M059J (cell line): ENCODE results near the gene LARP4. TPM values are rescaled to one million over a fixed set of nuclear protein-coding genes. Genes with fewer than 3 reads are reported as not detected.
"Not testable (repeated sequence)": the region's sequence is repeated elsewhere in the genome, so short reads cannot be mapped to it uniquely, and the experiment has no call there.

Experiments used
- DNase-seq: peaks from one replicate; pipeline ENCODE4 v3.0.0-alpha.2; 2012; ENCODE audit warnings: low read depth
- total RNA-seq: library from RNA; depleted of rRNA; stranded (reverse); fragments of >200 nt; shearing (Covaris generic); gene quantifications from 2 replicates; pipeline ENCODE4 v1.2.3, GENCODE V29; 2014

LARP4 gene
- total RNA-seq, 1 experiment from 2014 or later = 21.1 TPM

DNA sequence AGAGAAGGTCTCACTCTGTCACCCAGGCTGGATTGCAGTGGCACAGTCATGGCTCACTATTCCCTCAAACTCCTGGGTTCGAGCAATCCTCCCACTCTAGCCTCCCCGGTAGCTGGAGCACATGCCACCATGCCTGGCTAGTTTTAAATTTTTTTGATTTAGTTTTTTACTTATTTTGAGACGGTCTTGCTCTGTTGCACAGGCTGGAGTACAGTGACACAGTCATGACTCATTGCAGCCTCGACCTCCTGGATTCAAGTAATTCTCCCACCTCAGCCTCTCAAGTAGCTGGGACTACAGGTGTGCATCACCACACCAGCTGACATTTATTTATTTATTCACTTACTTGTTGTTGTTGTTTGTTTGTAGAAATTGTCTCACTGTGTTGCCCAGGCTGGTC is 81.9 kb downstream of the LARP4 start:
- DNase-seq = peak; percentile 28

DNA sequence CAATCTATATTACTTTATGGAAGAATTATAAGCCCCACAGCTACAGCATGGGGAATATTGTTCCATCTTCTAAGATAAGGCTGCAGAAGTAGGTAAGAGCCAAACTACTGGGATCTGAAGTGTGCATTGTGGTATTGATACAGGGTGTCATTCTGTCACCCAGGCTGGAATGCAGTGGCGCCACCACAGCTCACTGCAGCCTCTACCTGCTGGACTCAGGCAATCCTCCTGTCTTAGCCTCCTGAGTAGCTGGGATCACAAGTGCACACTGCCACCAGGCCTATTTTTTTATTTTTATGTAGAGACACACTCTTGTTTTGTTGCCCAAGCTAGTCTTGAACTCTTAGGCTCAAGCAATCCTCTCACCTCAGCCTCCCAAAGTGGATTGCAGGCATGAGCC is 82.8 kb downstream of the LARP4 start:
- DNase-seq = no peak

DNA sequence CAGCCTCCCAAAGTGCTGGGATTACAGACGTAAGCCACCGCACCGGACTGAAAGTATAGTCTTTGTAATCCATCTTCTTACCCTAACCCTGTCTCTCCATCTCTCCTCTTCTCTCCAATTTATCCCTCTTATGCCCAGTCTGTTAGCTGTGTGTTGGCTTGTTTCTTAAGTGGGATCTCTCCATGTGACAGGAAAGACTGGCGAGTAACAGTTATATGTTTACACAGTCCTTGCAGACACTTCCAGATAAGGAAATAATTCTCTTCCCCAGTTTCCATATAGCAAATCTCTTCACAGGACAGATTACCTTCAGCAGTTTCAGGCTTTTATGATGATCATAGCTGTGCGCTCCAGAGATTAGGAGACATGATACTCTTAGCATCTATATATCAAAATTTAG is 88.1 kb downstream of the LARP4 start:
- peak; percentile 18 for DNase-seq

DNA sequence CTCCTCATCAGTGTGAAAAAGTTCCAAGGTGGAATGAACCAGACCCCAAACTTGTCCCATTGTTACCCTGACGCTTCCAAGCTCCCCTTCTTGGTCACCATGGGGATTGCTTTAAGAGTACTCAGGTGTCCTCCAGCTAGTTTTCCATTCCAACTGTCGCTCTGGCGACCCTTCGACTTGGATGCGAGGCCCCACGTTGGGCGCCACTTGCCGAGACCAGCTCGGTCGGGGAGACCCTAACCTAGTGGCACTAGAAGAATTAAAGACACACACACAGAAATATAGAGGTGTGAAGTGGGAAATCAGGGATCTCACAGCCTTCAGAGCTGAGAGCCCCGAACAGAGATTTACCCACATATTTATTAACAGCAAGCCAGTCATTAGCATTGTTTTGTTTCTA is 97.4 kb downstream of the LARP4 start:
- not testable (repeated sequence) for DNase-seq

DNA sequence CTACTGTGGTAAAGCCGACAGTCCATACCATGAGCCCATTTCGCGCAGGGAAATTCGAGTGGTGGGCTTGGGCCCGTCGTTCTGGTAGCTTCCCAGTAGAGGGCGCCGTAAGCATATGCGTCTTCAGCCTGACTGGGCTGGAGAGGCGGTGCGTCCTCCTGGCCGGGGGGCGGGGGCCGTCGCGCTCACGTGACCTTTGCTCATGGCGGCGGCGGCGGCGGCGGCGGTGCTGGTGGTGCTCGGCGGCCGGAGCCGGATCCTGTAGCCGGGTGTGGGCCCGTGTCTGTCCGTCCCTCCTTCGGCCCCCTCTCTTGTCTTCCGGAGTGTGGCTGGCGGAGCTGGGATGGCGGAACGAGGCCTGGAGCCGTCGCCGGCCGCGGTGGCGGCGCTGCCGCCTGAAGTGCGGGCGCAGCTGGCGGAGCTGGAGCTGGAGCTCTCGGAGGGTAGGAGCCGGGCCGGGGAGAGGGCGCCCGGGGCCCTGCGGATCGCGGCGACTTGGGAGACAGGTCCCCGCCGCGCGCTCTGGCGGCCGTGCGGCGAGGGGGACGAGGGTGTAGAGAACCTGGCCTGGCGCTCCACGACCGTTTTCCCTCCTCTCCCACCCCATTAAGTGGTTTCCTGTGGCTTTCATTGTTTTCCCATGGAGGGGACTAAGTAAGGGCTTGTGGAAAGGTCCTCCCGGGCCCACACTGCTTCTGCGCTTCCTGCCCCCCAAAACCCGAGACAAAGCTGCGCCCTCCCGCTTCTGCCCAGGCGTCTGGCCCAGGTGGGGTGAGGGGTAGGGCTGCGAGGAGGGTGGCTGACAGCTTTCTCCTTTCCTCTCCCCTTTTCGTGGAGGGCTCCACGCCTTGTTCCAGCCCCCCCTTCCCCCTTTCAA is 104.4 kb downstream of the LARP4 start, which contains the start of gene DIP2B:
DIP2B (plus strand) TSS at position 188 of the 877 bp plus-strand sequence; CDS start at position 344, 156 bp downstream.
- DNase-seq = peak; percentile 84

DNA sequence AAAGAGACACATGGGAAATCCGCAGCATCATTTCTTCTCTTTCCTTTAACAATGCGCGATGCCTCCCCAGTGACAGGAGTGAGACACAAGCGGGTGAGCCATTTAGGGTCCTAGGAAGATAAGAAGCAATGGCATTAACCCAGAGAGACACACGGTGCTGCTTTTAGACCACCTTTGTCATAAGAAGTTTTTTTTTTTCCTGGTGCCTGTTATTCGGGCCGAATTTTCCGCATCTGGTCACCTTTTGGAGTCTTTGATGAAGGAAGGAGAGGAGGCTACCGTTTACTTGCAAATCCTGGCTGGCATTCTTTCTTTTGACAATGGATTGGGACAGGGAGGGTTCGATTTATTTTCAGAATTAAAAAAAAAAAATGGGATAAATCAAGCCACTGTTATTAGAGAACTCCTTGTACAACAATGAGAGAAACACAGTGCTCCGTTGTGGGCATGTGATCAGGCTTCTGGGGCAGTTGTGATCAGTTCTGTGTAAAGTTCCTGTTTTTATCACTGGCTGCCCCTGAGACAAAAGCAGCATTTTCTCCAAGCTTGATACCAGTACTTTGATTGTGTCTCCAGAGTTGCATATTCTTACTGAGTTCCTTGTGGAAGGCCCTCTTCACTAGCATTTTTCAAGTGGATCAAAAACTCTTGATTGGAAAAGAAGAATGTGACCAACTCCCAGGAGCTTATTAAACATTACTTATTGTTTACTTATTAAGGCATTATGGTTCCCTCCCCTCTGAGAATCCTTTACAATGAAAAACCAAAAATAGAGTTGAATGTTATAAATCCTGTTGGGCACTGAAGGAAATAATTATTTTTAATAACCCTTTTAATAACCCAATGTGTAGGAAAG is 105.2 kb downstream of the LARP4 start:
- peak; percentile 39 for DNase-seq

DNA sequence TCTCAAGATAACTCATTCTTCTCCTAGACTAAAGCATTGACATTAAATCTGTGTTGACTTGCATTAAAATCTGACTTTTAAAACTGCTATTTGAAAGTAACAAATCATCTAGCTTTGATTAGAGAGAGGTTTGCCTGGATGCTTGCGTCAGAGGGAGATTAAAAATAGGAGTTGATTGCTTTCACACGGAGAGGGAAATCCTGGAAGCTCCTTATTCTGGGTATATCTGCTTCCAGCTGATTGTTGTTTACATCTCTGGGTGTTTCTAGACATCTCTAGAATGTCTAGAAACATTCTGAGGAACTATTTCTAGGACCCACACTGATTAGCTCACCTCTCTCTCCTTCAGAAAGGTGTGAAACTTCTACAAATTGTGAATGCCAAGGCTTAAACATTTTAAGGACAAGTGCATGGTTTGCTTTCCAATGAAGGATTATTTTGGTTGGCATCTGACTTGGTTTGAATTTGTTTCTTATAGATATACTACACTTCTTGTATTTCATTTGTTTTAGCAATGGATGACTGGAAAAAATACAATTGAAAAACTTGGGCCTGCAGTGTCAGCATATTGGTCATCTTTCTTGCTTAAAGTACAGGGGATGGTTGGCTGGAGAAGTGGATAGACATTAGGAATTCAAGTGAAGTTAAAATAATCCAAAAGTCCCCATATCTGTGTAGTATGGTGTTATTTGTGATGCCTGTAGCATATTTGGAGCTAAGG is 106.2 kb downstream of the LARP4 start:
- no peak for DNase-seq

DNA sequence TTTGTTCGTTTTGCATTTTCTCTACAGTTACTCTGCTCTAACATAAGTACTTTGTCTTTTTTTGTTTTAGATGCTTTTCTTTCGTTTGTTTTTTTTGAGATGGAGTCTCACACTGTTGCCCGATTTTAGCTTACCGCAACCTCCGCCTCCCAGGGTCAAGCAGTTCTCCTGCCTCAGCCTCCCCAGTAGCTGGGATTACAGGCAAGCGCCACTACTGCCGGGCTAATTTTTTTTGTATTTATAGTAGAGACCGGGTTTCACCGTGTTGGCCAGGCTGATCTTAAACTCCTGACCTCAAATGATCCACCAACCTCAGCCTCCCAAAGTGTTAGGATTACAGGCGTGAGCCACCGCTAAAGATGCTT is 106.8 kb downstream of the LARP4 start:
- DNase-seq = no peak

DNA sequence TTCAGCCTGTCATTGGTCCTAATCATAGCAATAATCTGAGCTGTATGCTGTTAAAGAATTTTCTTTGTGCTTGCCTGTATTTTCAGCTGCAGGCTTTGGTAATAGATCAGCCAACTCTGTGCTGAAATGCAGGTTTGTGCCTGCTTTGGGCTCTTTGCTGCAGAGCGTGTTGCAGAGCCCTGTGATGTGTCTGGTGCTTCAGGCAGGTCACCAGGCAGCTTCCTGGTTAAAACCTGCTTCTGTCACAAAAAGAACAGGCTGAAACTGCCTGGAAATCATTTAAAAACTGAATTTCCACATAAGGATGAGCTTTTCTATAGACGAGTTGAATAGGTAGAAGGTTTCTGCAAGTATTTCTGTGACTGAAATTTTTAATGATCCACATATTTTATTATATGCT is 107.2 kb downstream of the LARP4 start:
- no peak for DNase-seq

DNA sequence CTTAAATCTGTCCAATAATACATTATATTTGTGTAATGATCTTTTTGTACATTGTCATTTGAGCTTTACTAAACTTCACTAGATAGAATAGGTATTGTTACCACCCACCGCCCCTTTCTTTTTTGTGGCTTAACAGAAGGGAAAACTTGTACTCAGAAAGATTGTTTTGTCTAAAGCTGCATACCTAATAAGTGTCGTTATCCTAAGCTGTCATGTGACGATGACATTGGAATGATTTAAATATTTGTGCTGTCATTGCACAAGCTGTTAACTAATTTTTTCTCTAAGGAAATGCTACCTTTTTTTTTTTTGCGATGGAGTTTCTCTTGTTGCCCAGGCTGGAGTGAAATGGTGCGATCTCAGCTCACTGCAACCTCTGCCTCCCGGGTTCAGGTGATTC is 107.7 kb downstream of the LARP4 start:
- DNase-seq = no peak

DNA sequence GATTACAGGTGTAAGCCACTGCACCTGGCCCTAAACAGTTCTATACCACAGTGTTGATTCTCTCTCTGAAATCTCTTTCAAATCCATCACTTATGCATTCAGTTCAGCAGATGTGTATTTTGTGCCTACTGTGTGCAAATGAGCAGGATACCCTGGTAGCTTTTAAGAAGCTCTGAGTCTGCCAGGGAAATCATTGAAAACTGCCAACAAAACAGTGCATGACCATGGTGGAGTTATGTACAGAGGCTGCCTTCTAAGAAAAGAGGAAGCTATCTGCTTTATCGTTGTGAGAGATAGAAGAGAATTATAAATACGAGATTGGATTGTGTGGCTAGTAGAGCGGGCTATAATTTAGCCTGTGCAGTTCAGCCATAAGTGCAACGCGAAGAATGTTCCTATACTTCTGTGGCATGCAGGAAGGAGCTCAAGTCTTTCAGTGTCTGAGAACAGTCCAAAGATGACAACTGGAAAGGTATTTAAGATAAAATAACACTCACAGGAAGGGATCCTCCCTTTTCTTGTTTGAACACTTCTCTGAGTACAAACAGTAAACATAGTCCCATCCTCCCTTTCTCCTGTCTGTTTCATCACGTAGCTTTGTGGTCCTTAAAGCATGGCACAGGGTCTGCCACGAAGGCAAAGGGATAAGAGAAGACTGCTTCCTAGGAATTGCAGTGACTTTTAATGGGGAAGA is 108.4 kb downstream of the LARP4 start:
- no peak for DNase-seq

DNA sequence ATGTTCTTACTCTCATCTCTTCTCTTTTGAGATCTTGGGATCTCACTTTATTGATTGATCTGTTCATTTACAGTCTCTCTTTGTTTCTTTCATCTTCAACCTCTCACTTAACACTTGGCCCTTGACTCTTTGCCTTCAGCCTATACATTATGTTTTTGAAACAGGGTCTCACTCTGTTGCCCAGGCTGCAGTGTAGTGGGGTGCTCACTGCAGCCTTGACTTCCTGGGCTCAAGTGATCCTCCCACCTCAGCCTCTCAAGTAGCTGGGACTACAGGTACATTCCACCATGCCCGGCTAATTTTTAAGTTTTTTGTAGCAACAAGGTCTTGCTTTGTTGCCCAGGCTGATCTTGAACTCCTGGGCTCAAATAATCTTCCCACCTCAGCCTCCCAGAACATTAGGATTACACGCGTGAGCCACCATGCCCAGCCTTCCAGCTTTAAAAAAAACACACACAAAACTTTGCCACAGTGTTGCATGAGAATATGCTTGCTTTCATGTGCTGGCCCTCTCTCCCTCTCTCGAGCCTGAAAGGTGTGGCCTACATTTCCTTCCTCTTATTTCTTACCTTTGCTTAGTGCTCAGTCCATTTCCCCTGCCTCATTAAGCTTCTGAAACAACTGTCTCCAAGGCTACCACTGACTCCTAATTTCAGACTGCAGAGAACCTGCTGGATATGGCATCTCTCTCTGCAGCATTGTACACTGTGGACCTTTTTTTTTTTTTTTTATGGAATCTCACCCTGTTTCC is 114.0 kb downstream of the LARP4 start:
- DNase-seq = no peak

DNA sequence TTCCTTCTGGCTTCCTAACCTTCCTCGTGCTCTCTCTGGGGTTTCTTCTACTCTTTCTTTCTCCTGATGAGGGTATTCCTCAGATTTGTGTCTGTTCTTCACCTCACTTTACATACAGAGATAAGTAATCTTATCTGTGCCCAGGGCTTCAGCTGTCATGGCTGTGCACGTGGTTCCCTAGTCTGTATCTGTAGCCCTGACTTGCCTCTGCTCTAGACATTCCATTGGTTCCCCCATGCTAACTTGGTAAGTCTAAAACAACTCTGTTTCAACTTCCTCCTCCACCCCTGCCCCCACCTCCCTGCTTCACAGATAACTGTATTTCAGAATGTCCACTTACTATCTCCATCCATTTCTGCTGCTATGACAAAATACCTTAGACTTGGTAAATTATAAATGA is 114.9 kb downstream of the LARP4 start:
- no peak for DNase-seq

DNA sequence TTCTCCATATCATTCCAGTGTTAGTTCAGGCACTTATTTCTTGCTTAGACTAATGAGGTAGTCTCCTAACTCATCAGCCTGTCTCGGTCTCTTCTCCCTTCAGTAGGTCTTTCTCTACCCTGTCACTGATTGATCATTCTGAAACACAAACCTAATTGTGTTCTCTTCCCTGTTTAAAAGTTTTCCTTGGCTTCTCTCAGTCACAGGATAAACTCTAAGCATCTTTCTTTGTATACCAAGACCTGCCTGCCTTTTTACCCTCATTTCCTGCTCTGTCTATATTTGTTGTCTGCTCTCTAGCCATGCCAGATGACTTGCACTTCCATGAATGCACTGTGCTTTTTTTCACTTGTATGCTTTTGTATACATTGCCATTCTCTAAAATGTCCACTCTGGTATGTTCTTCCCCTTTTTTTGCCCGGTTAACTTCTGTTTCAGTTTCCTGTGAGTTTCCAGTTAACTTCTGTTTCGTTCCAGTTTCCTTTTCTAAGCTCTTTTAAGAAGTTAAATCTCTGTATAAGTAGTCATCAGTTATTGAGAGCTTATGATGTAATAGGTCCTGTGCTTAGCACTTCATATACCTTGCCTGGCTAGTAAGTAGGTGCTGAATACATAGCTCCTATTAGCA is 116.8 kb downstream of the LARP4 start:
- peak; percentile 42 for DNase-seq

DNA sequence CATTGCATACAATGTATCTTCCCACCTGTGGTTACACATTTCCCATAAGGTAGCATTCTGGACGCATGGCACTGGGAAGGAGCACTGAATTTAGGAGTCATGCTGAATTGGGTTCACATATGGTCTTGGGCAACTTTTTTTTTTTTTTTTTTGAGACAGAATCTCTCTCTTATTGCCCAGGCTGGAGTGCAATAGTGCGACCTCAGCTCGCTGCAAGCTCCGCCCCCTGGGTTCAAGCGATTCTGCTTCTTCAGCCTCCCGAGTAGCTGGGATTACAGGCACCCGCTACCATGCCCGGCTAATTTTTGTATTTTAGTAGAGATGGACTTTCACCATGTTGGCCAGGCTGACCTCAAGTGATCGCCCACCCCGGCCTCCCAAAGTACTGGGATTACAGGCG is 117.4 kb downstream of the LARP4 start:
- no peak for DNase-seq

DNA sequence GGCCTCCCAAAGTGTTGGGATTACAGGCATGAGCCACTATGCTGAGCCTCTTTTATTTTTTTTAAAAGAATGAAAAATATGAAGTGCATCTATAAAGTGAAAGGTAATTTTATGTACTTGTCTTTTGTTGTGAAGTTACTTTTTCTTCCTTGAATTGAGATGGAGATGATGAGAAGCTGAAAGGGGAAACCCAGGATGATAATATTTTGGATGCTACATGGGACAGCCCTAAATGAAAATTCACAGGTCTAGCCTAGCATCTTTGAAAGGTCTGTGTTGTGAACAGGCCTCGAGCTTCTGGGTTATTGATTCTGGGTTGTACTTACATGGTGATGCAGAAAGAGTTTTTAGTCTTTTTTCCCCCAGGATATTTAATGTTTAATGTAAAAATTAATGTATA is 118.7 kb downstream of the LARP4 start:
- no peak for DNase-seq

DNA sequence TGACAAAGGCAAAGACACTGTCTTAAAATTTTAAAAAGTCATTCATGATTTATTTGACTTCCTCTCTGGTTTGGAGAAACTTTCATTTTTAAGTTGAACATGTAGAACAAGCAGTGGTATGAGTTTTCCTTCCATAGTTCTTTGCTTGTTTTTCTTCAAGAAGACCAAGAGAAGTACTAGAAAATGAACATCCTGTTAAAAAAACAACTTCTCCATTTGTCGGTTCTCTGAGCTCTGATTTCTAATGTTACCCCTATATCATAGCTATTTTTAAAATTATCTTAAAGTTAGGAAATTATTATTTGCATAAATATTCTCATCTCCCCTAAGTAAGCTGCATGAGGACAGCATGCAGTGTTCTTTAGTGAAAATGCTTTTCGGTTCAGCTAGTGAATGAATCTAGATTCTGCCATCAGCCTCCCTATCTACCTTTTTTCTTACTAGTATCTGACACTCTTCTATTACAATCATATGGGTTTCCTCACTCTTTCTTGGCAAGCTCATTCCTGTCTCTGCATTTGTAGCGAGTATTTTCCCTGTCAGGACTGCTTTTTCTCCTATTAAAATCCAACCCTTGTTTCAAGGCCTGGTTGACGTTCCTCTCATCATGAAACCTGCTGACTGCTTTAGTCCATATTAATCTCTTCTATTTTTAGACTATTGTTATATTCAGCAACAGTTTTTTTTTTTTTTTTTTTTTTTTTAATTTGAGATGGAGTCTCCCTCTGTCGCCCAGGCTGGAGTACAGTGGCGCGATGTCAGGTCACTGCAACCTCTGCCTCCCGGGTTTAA is 119.9 kb downstream of the LARP4 start:
- DNase-seq = no peak

DNA sequence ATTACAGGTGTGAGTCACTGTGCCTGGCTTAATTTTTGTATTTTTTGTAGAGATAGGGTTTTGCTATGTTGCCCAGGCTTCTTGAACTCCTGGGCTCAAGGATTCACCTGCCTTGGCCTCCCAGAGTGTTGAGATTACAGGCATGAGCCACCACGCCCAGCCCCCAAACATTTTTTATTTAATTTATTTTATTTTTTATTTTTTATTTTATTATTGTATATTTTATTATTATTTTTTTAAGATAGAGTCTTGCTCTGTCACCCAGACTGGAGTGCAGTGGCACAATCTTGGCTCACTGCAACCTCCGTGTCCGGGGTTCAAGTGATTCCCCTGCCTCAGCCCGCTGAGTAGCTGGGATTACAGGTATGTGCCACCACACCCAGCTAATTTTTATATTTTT is 121.1 kb downstream of the LARP4 start:
- not testable (repeated sequence) for DNase-seq

DNA sequence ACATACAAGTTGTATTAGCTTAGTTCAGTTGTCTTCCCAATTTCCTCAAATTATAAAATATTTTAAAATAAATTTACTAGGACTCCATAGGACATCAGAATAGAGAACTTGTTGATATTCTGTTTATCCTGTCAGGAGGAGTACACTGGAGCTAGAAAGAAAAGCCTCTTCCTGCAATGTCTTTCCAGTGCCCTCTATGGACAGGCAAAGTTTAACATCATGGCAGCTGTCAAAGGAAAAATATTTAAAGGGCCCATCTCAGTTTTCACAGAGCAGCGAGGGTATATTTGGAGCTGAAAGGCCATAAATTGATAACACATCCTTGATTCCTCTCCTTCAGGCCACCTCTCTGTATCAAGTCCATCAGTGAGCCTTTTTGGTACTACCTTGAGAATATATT is 123.1 kb downstream of the LARP4 start:
- no peak for DNase-seq

DNA sequence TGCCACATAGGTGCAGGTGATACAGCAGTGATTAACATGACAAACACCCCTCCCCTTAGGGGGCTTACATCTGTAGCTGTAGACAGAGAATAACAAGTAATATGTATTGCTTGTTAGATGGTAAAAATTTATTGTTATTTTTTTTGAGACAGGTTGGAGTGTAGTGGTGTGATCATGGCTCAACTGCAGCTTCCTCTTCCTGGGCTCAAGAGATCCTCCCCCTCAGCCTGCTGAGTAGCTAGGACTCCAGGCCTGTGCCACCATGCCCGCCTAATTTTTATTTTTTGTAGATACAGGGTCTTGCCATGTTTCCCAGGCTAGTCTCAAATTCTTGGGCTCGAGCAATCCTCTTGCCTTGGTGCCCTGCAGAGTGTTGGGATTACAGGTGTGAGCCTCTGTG is 123.9 kb downstream of the LARP4 start:
- no peak for DNase-seq
